CD4-positive, alpha-beta T cell treated with Interleukin-17A for 4 hours (primary cell): ENCODE results near the gene HS6ST1.

ENCODE experiments used
- DNase-seq: peaks from one replicate; pipeline ENCODE4 v3.0.0-alpha.2; 2020; ENCODE audit warnings: mixed read lengths

Gene HS6ST1

GRCh38 chr2:128298286-128298685, 20.4 kb downstream of the HS6ST1 start:
- DNase-seq, result no peak

- no peak for DNase-seq
Measured at GRCh38 chr2:128293870-128294455, 24.7 kb downstream of the HS6ST1 start.

GRCh38 chr2:128293426-128293755, 25.3 kb downstream of the HS6ST1 start:
- DNase-seq, result no peak

- DNase-seq, result no peak
Measured at GRCh38 chr2:128292599-128293425, 25.9 kb downstream of the HS6ST1 start.

- DNase-seq, result no peak
Measured at GRCh38 chr2:128291844-128292598, 26.6 kb downstream of the HS6ST1 start.

GRCh38 chr2:128291161-128291843, 27.4 kb downstream of the HS6ST1 start:
- DNase-seq, result no peak

GRCh38 chr2:128290356-128290755, 28.3 kb downstream of the HS6ST1 start:
- no peak for DNase-seq

GRCh38 chr2:128289439-128289838, 29.2 kb downstream of the HS6ST1 start:
- DNase-seq, result no peak

- no peak for DNase-seq
Measured at GRCh38 chr2:128288781-128289180, 29.9 kb downstream of the HS6ST1 start.

- no peak for DNase-seq
Measured at GRCh38 chr2:128287780-128288735, 30.6 kb downstream of the HS6ST1 start.

GRCh38 chr2:128286905-128287779, 31.5 kb downstream of the HS6ST1 start:
- DNase-seq, result no peak

GRCh38 chr2:128286011-128286721, 32.5 kb downstream of the HS6ST1 start:
- no peak for DNase-seq

- no peak for DNase-seq
Measured at GRCh38 chr2:128285329-128285931, 33.2 kb downstream of the HS6ST1 start.

GRCh38 chr2:128284841-128285240, 33.8 kb downstream of the HS6ST1 start:
- no peak for DNase-seq

GRCh38 chr2:128284037-128284441, 34.6 kb downstream of the HS6ST1 start:
- DNase-seq, result no peak

GRCh38 chr2:128282976-128283810, 35.5 kb downstream of the HS6ST1 start:
- no peak for DNase-seq

- peak; percentile 0 for DNase-seq
Measured at GRCh38 chr2:128282246-128282975, 36.3 kb downstream of the HS6ST1 start.

GRCh38 chr2:128281852-128282245, 36.8 kb downstream of the HS6ST1 start:
- DNase-seq, result no peak
